ENCODE results near the gene GART.
"Not testable (repeated sequence)": the region's sequence is repeated elsewhere in the genome, so short reads cannot be mapped to it uniquely, and the experiment has no call there.

GART gene

DNA sequence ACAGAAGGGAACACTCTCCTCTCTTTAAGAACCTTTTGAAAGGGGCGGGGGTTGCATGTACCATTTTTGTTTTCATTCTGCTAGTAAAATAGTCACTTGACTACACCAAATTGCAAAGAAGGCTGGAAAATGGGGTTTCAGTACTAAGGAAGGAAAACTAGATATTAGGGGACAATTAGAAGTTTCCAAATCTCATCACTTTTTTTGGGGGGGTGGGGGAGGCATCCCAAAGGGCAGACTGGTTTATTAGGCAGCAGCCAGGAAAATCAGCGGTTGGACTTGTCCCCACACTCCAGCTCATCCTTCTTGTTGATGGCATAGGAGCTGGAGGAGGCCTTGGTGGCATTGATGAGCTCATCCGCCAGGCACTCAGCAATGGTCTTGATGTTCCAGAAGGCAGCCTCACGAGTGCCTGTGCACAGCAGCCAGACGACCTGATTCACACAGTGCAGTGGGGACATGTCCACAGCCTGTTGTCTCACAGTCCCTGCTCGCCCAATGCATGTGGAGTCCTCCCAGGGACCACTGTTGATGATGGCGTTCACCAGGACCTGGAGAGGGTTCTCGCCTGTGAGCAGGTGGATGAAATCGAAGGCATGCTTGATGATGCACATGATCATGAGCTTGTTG lies 60.5 kb downstream of the GART start:
- H3K36me3 ChIP-seq (ENCODE audit: control insufficient read depth, insufficient read depth, low read length) = no peaks in the 10 kb centered on the region
- no peak overlapping the region for H3K9ac ChIP-seq (ENCODE audit: low read length)
- no peak overlapping the region for H3K27ac ChIP-seq (ENCODE audit: low read depth, low read length)
- H3K4me1 ChIP-seq (ENCODE audit: control insufficient read depth, insufficient read depth, low read length) = peaks cover 5% of the 10 kb centered on the region; the same call in 1 of the 2 replicates
- no peaks in the 10 kb centered on the region for H3K9me3 ChIP-seq (ENCODE audit: control insufficient read depth, insufficient read depth, low read depth, low read length)
- no peaks in the 10 kb centered on the region for H3K27me3 ChIP-seq (ENCODE audit: control insufficient read depth, insufficient read depth, low read length)
- H3K4me3 ChIP-seq (ENCODE audit: low read depth, low read length) = no peak overlapping the region

DNA sequence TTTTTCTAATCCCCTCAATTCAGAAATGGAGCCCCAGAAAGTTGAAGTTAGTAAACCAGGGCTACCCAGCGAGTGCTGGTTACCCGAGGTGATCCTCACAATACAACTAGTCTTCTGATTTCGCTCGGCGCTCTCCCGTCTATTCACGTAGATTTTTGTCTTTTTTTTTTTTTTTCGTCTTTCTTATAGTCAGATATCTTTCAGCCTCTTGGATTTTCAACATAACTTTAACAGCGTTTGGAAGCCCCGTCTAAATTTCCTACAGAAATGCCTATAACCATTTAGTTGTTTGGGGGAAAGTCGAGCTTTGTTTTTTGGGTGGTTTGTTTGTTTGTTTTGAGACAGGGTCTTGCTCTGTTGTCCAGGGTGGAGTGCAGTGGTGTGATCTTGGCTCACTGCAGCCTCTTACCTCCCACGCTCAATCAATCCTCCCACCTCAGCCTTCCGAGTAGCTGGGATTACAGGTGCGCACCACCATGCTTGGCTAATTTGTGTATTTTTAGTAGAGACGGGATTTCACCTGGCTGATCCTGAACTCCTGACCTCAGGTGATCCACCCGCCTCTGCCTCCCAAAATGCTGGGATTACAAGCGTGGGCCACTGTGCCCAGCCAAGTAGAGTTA lies 61.3 kb downstream of the GART start:
- H3K4me3 ChIP-seq (ENCODE audit: low read depth, low read length) = peak overlapping the region; percentile 83
- H3K9me3 ChIP-seq (ENCODE audit: control insufficient read depth, insufficient read depth, low read depth, low read length) = no peaks in the 10 kb centered on the region

DNA sequence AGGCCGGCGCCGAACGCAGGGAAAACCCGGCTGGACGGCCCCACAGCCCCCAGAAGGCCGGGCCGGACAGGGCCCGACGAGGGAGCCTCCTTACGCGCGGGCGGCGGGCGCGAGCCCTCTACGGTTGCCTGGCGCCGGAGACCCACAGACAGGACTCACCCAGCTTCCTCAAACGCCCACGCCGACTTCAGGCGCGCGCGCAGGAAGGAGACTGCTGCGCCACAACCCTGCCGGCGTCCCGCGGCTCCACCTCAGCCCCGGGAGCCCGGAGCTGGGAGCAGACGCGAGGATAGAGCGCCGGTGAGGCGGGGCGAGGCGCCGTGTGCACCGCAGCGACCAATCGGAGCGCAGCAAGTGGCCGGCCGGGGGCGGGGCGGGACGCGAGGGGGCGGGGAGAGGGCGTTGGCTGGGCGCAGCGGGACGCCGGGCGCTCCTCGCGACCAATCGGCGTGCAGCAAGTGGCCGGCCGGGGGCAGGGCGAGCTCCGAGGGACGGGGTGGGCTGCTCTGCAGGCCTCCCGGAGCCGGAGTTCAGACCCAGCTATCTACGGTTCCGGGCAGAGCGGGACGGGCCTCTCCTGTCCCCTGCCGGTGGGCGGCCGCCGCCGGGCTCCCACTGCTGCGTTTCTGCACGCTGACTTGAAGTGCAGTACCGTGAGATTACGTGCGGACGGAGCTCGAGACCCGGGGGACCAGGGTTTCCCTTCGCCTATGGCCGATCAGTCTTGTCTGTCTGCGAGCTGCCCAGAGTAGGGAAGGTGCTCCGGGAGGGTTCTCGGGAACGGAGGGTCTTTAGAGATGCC lies 62.0 kb downstream of the GART start, which contains the start of gene TMEM50B:
TSS of gene TMEM50B (minus strand) at position 296 of the 802 bp plus-strand sequence. CDS start 11,089 bp downstream, outside the sequence.
- Histone ChIP-seq H3K27ac (ENCODE audit: low read depth, low read length) (peak within 1 kb of the TSS; percentile 30; the same call in 1 of the 2 replicates), H3K4me3 (ENCODE audit: low read depth, low read length) (peak within 1 kb of the TSS; percentile 83), H3K9ac (ENCODE audit: low read length) (peak within 1 kb of the TSS; percentile 71), H3K9me3 (ENCODE audit: control insufficient read depth, insufficient read depth, low read depth, low read length) (no peaks in the 10 kb centered on the region), H3K4me1 (ENCODE audit: control insufficient read depth, insufficient read depth, low read length) (peaks cover 5% of the 10 kb centered on the region; the same call in 1 of the 2 replicates), H3K27me3 (ENCODE audit: control insufficient read depth, insufficient read depth, low read length) (no peaks in the 10 kb centered on the region), H3K36me3 (ENCODE audit: control insufficient read depth, insufficient read depth, low read length) (no peaks in the 10 kb centered on the region)

More for the DNA sequence above, 61.3 kb downstream of the GART start:
- H3K36me3 ChIP-seq (ENCODE audit: control insufficient read depth, insufficient read depth, low read length) = no peaks in the 10 kb centered on the region
- peak overlapping the region; percentile 30; the same call in 1 of the 2 replicates for H3K27ac ChIP-seq (ENCODE audit: low read depth, low read length)
- no peaks in the 10 kb centered on the region for H3K27me3 ChIP-seq (ENCODE audit: control insufficient read depth, insufficient read depth, low read length)
- H3K9ac ChIP-seq (ENCODE audit: low read length) = peak overlapping the region; percentile 71
- peaks cover 5% of the 10 kb centered on the region; the same call in 1 of the 2 replicates for H3K4me1 ChIP-seq (ENCODE audit: control insufficient read depth, insufficient read depth, low read length)

DNA sequence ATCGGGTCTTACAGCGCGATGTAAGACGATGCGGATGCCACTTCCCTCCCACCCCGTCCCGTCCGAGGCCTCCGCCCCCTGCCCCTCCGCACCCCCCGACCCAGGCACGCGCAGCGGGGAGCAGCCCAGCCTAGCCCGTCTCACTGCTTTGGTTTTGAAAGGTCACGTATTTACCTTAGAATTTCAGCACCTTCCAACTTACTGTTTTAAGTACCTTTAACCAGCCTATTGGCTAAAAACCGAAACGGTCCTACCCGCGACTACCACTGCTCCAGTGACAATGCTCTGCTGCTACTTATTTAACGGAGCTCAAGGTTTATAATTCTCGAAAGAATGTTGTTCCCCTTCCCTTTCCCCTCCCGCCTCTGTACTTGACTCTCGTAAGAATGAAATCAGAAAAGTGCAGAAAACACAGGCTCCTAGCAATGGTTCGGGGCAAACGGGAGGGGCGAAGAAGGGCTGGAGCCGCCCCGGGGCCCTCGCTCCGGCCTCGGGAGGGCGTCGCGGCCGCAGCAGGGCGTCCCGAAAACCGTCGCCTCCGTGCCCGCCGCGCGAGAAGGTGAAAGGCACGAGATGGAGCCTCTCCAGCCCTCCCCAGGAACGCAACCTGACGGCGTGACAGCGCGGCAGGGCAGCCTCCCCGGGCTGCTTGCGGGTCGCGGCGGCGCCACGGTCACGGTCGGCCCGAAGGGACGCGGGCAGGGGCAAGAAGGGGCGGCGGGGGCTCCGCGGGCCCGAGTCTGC lies 62.8 kb downstream of the GART start:
- Histone ChIP-seq H3K27me3 (ENCODE audit: control insufficient read depth, insufficient read depth, low read length) (no peaks in the 10 kb centered on the region), H3K36me3 (ENCODE audit: control insufficient read depth, insufficient read depth, low read length) (no peaks in the 10 kb centered on the region), H3K9ac (ENCODE audit: low read length) (peak overlapping the region; percentile 71), H3K9me3 (ENCODE audit: control insufficient read depth, insufficient read depth, low read depth, low read length) (no peaks in the 10 kb centered on the region), H3K4me1 (ENCODE audit: control insufficient read depth, insufficient read depth, low read length) (peaks cover 5% of the 10 kb centered on the region; the same call in 1 of the 2 replicates), H3K27ac (ENCODE audit: low read depth, low read length) (peak overlapping the region; percentile 2; the same call in 1 of the 2 replicates), H3K4me3 (ENCODE audit: low read depth, low read length) (peak overlapping the region; percentile 83)

DNA sequence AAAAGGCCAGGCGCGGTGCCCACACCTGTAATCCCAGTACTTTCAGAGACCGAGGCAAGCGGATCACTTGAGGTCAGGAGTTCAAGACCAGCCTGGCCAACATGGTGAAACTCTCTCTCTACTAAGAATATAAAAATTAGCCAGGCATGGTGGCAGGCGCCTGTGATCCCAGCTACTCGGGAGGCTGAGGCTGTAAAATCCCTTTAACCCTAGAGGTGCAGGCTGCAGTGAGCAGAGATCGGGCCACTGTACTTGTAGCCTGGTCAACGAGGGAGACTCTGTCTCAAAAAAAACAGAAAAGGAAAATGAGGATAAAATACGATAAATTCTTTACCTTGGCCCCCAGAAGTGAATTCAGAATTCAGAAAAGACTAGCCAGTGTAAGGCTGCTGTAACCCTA lies 63.7 kb downstream of the GART start:
- H3K36me3 ChIP-seq (ENCODE audit: control insufficient read depth, insufficient read depth, low read length) = no peaks in the 10 kb centered on the region
- H3K4me1 ChIP-seq (ENCODE audit: control insufficient read depth, insufficient read depth, low read length) = peaks cover 5% of the 10 kb centered on the region; the same call in 1 of the 2 replicates
- no peak overlapping the region for H3K27ac ChIP-seq (ENCODE audit: low read depth, low read length)
- no peaks in the 10 kb centered on the region for H3K27me3 ChIP-seq (ENCODE audit: control insufficient read depth, insufficient read depth, low read length)
- H3K4me3 ChIP-seq (ENCODE audit: low read depth, low read length) = peak overlapping the region; percentile 83
- no peaks in the 10 kb centered on the region for H3K9me3 ChIP-seq (ENCODE audit: control insufficient read depth, insufficient read depth, low read depth, low read length)
- no peak overlapping the region for H3K9ac ChIP-seq (ENCODE audit: low read length)

DNA sequence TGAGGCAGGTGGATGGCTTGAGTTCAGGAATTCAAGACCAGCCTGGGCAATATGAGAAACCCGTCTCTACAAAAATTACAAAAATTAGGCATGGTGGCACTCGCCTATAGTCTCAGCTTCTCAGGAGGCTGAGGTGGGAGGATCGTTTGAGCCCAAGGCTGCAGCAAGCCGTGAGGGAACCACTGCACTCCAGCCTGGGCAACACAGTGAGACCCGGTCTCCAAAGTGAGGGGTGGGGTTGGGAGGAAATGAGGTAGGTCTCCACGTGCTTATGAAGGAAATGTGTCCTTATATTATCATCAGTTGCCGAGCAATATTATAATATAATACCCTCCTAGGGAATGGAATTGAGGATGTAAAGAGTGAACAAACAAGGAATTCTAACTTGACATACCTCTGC lies 64.9 kb downstream of the GART start:
- Histone ChIP-seq H3K36me3 (ENCODE audit: control insufficient read depth, insufficient read depth, low read length) (no peaks in the 10 kb centered on the region), H3K27me3 (ENCODE audit: control insufficient read depth, insufficient read depth, low read length) (no peaks in the 10 kb centered on the region), H3K9ac (ENCODE audit: low read length) (no peak overlapping the region), H3K27ac (ENCODE audit: low read depth, low read length) (no peak overlapping the region), H3K9me3 (ENCODE audit: control insufficient read depth, insufficient read depth, low read depth, low read length) (no peaks in the 10 kb centered on the region), H3K4me1 (ENCODE audit: control insufficient read depth, insufficient read depth, low read length) (peaks cover 5% of the 10 kb centered on the region; the same call in 1 of the 2 replicates), H3K4me3 (ENCODE audit: low read depth, low read length) (no peak overlapping the region)

DNA sequence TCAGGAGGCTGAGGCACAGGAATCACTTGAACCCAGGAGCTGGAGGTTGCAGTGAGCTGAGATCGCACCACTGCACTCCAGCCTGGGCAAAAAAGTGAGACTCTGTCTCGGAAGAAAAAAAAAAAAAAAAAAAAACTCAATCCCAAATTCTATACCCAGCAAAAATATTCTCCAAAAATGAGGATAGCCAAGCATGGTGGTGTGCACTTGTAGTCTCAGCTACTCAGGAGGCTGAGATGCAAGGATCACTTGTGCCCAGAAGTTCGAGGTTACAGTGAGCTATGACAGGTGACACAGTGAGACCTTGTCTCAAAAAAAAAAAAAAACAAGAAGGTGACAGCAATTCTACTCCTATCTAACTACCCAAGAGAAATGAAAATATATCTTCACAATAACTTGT lies 68.6 kb downstream of the GART start:
- Histone ChIP-seq H3K27me3 (ENCODE audit: control insufficient read depth, insufficient read depth, low read length) (no peaks in the 10 kb centered on the region), H3K27ac (ENCODE audit: low read depth, low read length) (no peak overlapping the region), H3K4me3 (ENCODE audit: low read depth, low read length) (no peak overlapping the region), H3K9ac (ENCODE audit: low read length) (no peak overlapping the region), H3K9me3 (ENCODE audit: control insufficient read depth, insufficient read depth, low read depth, low read length) (no peaks in the 10 kb centered on the region), H3K36me3 (ENCODE audit: control insufficient read depth, insufficient read depth, low read length) (no peaks in the 10 kb centered on the region), H3K4me1 (ENCODE audit: control insufficient read depth, insufficient read depth, low read length) (peaks cover 2% of the 10 kb centered on the region; the same call in 1 of the 2 replicates)

DNA sequence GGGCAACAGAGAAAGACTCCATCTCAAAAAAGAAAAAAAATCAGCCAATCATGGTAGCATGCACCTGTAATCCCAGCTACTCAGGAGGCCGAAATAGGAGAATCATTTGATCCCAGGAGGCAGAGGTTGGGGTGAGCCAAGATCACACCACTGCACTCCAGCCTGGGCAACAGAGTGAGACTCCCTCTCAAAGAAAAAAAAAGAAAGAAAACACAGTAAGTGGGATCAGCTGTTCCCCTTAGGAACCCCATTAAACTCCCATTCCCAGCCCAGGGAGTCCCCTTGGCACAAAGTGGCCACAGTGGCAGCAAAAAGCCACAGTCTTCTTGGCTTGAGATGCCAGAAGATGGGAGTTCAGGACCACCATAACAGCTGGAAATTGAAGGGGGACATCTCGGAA lies 71.2 kb downstream of the GART start:
- Histone ChIP-seq H3K27ac (ENCODE audit: low read depth, low read length) (no peak overlapping the region), H3K9me3 (ENCODE audit: control insufficient read depth, insufficient read depth, low read depth, low read length) (no peaks in the 10 kb centered on the region), H3K4me3 (ENCODE audit: low read depth, low read length) (no peak overlapping the region), H3K9ac (ENCODE audit: low read length) (no peak overlapping the region), H3K4me1 (ENCODE audit: control insufficient read depth, insufficient read depth, low read length) (no peaks in the 10 kb centered on the region), H3K36me3 (ENCODE audit: control insufficient read depth, insufficient read depth, low read length) (no peaks in the 10 kb centered on the region), H3K27me3 (ENCODE audit: control insufficient read depth, insufficient read depth, low read length) (no peaks in the 10 kb centered on the region)

DNA sequence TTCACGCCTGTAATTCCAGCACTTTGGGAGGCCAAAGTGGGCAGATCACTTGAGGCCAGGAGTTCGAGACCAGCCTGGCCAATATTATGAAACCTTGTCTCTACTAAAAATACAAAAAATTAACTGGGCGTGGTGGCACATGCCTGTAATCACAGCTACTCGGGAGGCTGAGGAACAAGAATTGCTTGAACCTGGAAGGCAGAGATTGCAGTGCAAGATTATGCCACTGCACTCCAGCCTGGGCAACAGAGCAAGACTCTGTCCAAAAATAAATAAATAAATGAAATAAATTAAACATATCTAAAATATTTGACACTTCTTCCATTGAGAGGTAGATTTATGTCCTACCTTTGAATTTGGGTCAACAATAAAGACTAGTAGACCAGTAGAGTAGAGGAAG lies 72.7 kb downstream of the GART start:
- not testable (repeated sequence) for H3K27ac ChIP-seq (ENCODE audit: low read depth, low read length); H3K27me3 ChIP-seq (ENCODE audit: control insufficient read depth, insufficient read depth, low read length); H3K4me3 ChIP-seq (ENCODE audit: low read depth, low read length); H3K9ac ChIP-seq (ENCODE audit: low read length); H3K4me1 ChIP-seq (ENCODE audit: control insufficient read depth, insufficient read depth, low read length); H3K9me3 ChIP-seq (ENCODE audit: control insufficient read depth, insufficient read depth, low read depth, low read length); H3K36me3 ChIP-seq (ENCODE audit: control insufficient read depth, insufficient read depth, low read length)

DNA sequence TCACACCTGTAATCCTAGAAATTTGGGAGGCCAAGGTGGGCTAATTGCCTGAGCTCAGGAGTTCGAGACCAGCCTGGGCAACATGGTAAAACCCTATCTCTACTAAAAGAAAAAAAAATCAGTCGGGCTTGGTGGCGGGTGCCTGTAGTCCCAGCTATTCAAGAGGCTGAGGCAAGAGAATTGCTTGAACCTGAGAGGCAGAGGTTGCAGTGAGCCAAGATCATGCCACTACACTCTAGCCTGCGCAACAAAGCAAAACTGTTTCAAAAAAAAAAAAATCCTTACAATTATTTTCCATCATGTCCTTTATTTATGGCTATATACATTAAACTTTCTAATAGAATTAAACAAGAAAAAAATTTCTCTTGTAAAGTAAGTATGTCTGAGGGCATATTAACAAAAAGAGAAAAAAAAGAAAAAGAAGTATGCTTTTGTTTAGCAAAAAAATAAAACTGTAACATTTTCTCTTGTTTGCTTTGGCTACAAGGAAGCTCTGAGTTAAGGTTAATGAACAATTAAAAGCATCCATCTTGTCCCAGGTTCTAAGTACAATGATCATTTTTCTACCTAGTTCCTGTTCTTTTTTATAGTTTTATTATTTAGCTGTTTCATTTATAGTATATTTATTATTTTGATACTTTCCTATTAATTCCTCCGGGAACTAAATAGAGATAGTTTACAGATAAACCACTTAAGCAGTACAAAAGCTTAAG lies 80.2 kb downstream of the GART start:
- no peak overlapping the region for H3K9ac ChIP-seq (ENCODE audit: low read length)
- no peaks in the 10 kb centered on the region for H3K9me3 ChIP-seq (ENCODE audit: control insufficient read depth, insufficient read depth, low read depth, low read length)
- peaks cover 11% of the 10 kb centered on the region for H3K36me3 ChIP-seq (ENCODE audit: control insufficient read depth, insufficient read depth, low read length)
- H3K27me3 ChIP-seq (ENCODE audit: control insufficient read depth, insufficient read depth, low read length) = no peaks in the 10 kb centered on the region
- no peak overlapping the region for H3K4me3 ChIP-seq (ENCODE audit: low read depth, low read length)
- H3K27ac ChIP-seq (ENCODE audit: low read depth, low read length) = no peak overlapping the region
- H3K4me1 ChIP-seq (ENCODE audit: control insufficient read depth, insufficient read depth, low read length) = no peaks in the 10 kb centered on the region

Measured in HUES6 (cell line).